Measurements from ENCODE around the gene PSMD1. TPM values are rescaled to one million over a fixed set of nuclear protein-coding genes. Genes with fewer than 3 reads are reported as not detected.

Gene PSMD1
- total and polyA plus RNA-seq, 2 of the 8 experiments (the other 6 are each of a cell fraction or from before 2014, with no cell fraction given), result 179 to 272 TPM

DNA sequence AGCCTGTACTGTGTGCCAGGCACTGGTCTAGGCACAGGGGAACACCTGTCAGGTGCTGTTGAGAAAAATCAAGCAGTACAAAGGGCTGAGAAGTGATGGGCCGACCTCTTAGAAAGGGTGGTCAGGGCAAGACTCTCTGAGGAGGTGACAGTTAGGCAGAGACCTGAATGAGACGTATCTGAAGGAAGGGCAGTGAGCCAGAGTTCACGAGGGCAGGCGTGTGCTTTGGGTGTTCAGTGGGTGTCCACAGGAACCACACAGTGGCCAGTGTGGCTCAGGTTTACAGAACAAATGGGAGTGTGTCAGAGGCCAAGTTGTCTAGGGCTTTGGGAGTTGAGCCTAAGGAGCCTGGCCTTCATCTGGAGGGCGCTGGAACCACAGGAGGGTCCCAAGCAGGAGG lies 147.9 kb downstream of the PSMD1 start (continued):
- no peak for TF ChIP-seq CHD7 (IDR thresholded peaks at IDR 0.05; ENCODE audit: insufficient replicate concordance, low read length)
- no peak for TF ChIP-seq TEAD4 (IDR thresholded peaks at IDR 0.05; ENCODE audit: low read depth, low read length)
